ENCODE data around the gene CRYM. TPM values are rescaled to one million over a fixed set of nuclear protein-coding genes. Genes with fewer than 3 reads are reported as not detected.
"Not testable (repeated sequence)": the region's sequence is repeated elsewhere in the genome, so short reads cannot be mapped to it uniquely, and the experiment has no call there.

Gene CRYM
- total RNA-seq, 1 donor from 2014 or later = not detected

- Histone ChIP-seq H3K4me3 (ENCODE audit: low read length in 3 of 3) (no peak overlapping the region), H3K27me3 (ENCODE audit: control insufficient read depth in 3 of 3, insufficient read depth in 3 of 3, low read length in 3 of 3) (peaks cover 3 to 8% (median 4%) of the 10 kb centered on the region in 3 donors), H3K9me3 (ENCODE audit: control insufficient read depth in 3 of 3, low read length in 3 of 3) (no peaks in the 10 kb centered on the region), H3K27ac (ENCODE audit: low read depth, low read length) (no peak overlapping the region), H3K4me1 (ENCODE audit: control insufficient read depth in 3 of 3, insufficient read depth in 3 of 3, low read length in 3 of 3) (no peaks in the 10 kb centered on the region), H3K9ac (ENCODE audit: low read depth in 1 of 3, low read length in 3 of 3) (no peak overlapping the region), H3K36me3 (ENCODE audit: control insufficient read depth in 3 of 3, insufficient read depth in 3 of 3, low read length in 3 of 3) (no peaks in the 10 kb centered on the region)
Measured at GRCh38 chr16:21253470-21253869, 24.6 kb downstream of the CRYM start.

- Histone ChIP-seq H3K9me3 (ENCODE audit: control insufficient read depth in 3 of 3, low read length in 3 of 3) (no peaks in the 10 kb centered on the region), H3K4me1 (ENCODE audit: control insufficient read depth in 3 of 3, insufficient read depth in 3 of 3, low read length in 3 of 3) (no peaks in the 10 kb centered on the region), H3K36me3 (ENCODE audit: control insufficient read depth in 3 of 3, insufficient read depth in 3 of 3, low read length in 3 of 3) (no peaks in the 10 kb centered on the region), H3K27ac (ENCODE audit: low read depth, low read length) (no peak overlapping the region), H3K9ac (ENCODE audit: low read depth in 1 of 3, low read length in 3 of 3) (no peak overlapping the region), H3K27me3 (ENCODE audit: control insufficient read depth in 3 of 3, insufficient read depth in 3 of 3, low read length in 3 of 3) (peaks cover 3 to 7% (median 4%) of the 10 kb centered on the region in 3 donors), H3K4me3 (ENCODE audit: low read length in 3 of 3) (no peak overlapping the region)
Measured at GRCh38 chr16:21250072-21250923, 27.8 kb downstream of the CRYM start.

- not testable (repeated sequence) for H3K9me3 ChIP-seq (ENCODE audit: control insufficient read depth in 3 of 3, low read length in 3 of 3); H3K9ac ChIP-seq (ENCODE audit: low read depth in 1 of 3, low read length in 3 of 3); H3K36me3 ChIP-seq (ENCODE audit: control insufficient read depth in 3 of 3, insufficient read depth in 3 of 3, low read length in 3 of 3); H3K4me1 ChIP-seq (ENCODE audit: control insufficient read depth in 3 of 3, insufficient read depth in 3 of 3, low read length in 3 of 3); H3K4me3 ChIP-seq (ENCODE audit: low read length in 3 of 3); H3K27me3 ChIP-seq (ENCODE audit: control insufficient read depth in 3 of 3, insufficient read depth in 3 of 3, low read length in 3 of 3); H3K27ac ChIP-seq (ENCODE audit: low read depth, low read length)
Measured at GRCh38 chr16:21248179-21248578, 29.9 kb downstream of the CRYM start.

GRCh38 chr16:21244518-21245215, 33.4 kb downstream of the CRYM start:
- no peaks in the 10 kb centered on the region for H3K36me3 ChIP-seq (ENCODE audit: control insufficient read depth in 3 of 3, insufficient read depth in 3 of 3, low read length in 3 of 3)
- H3K9me3 ChIP-seq (ENCODE audit: control insufficient read depth in 3 of 3, low read length in 3 of 3) = no peaks in the 10 kb centered on the region
- H3K4me1 ChIP-seq (ENCODE audit: control insufficient read depth in 3 of 3, insufficient read depth in 3 of 3, low read length in 3 of 3) = no peaks in the 10 kb centered on the region
- H3K27me3 ChIP-seq (ENCODE audit: control insufficient read depth in 3 of 3, insufficient read depth in 3 of 3, low read length in 3 of 3) = peaks cover 0 to 4% (median 0%) of the 10 kb centered on the region in 3 donors
- H3K4me3 ChIP-seq (ENCODE audit: low read length in 3 of 3) = no peak overlapping the region
- H3K27ac ChIP-seq (ENCODE audit: low read depth, low read length) = no peak overlapping the region
- H3K9ac ChIP-seq (ENCODE audit: low read depth in 1 of 3, low read length in 3 of 3) = no peak overlapping the region

GRCh38 chr16:21242756-21243155, 35.3 kb downstream of the CRYM start:
- no peaks in the 10 kb centered on the region for H3K9me3 ChIP-seq (ENCODE audit: control insufficient read depth in 3 of 3, low read length in 3 of 3)
- H3K27me3 ChIP-seq (ENCODE audit: control insufficient read depth in 3 of 3, insufficient read depth in 3 of 3, low read length in 3 of 3) = peaks cover 0 to 4% (median 0%) of the 10 kb centered on the region in 3 donors
- no peaks in the 10 kb centered on the region for H3K4me1 ChIP-seq (ENCODE audit: control insufficient read depth in 3 of 3, insufficient read depth in 3 of 3, low read length in 3 of 3)
- no peak overlapping the region for H3K4me3 ChIP-seq (ENCODE audit: low read length in 3 of 3)
- no peak overlapping the region for H3K27ac ChIP-seq (ENCODE audit: low read depth, low read length)
- H3K9ac ChIP-seq (ENCODE audit: low read depth in 1 of 3, low read length in 3 of 3) = no peak overlapping the region
- no peaks in the 10 kb centered on the region for H3K36me3 ChIP-seq (ENCODE audit: control insufficient read depth in 3 of 3, insufficient read depth in 3 of 3, low read length in 3 of 3)

GRCh38 chr16:21239646-21240045, 38.4 kb downstream of the CRYM start:
- H3K36me3 ChIP-seq (ENCODE audit: control insufficient read depth in 3 of 3, insufficient read depth in 3 of 3, low read length in 3 of 3) = no peaks in the 10 kb centered on the region
- H3K27me3 ChIP-seq (ENCODE audit: control insufficient read depth in 3 of 3, insufficient read depth in 3 of 3, low read length in 3 of 3) = no peaks in the 10 kb centered on the region
- H3K4me3 ChIP-seq (ENCODE audit: low read length in 3 of 3) = no peak overlapping the region

GRCh38 chr16:21236831-21237230, 41.3 kb downstream of the CRYM start:
- H3K27me3 ChIP-seq (ENCODE audit: control insufficient read depth in 3 of 3, insufficient read depth in 3 of 3, low read length in 3 of 3) = peaks cover 0 to 5% (median 0%) of the 10 kb centered on the region in 3 donors
- no peak overlapping the region for H3K4me3 ChIP-seq (ENCODE audit: low read length in 3 of 3)
- no peak overlapping the region for H3K9ac ChIP-seq (ENCODE audit: low read depth in 1 of 3, low read length in 3 of 3)
- H3K4me1 ChIP-seq (ENCODE audit: control insufficient read depth in 3 of 3, insufficient read depth in 3 of 3, low read length in 3 of 3) = no peaks in the 10 kb centered on the region
- no peaks in the 10 kb centered on the region for H3K9me3 ChIP-seq (ENCODE audit: control insufficient read depth in 3 of 3, low read length in 3 of 3)
- no peak overlapping the region for H3K27ac ChIP-seq (ENCODE audit: low read depth, low read length)
- H3K36me3 ChIP-seq (ENCODE audit: control insufficient read depth in 3 of 3, insufficient read depth in 3 of 3, low read length in 3 of 3) = no peaks in the 10 kb centered on the region

More at GRCh38 chr16:21239646-21240045, 38.4 kb downstream of the CRYM start:
- H3K9ac ChIP-seq (ENCODE audit: low read depth in 1 of 3, low read length in 3 of 3) = no peak overlapping the region
- no peak overlapping the region for H3K27ac ChIP-seq (ENCODE audit: low read depth, low read length)
- H3K4me1 ChIP-seq (ENCODE audit: control insufficient read depth in 3 of 3, insufficient read depth in 3 of 3, low read length in 3 of 3) = no peaks in the 10 kb centered on the region
- no peaks in the 10 kb centered on the region for H3K9me3 ChIP-seq (ENCODE audit: control insufficient read depth in 3 of 3, low read length in 3 of 3)

- no peak overlapping the region for H3K9ac ChIP-seq (ENCODE audit: low read depth in 1 of 3, low read length in 3 of 3)
- no peaks in the 10 kb centered on the region for H3K36me3 ChIP-seq (ENCODE audit: control insufficient read depth in 3 of 3, insufficient read depth in 3 of 3, low read length in 3 of 3)
- no peaks in the 10 kb centered on the region for H3K9me3 ChIP-seq (ENCODE audit: control insufficient read depth in 3 of 3, low read length in 3 of 3)
- H3K27ac ChIP-seq (ENCODE audit: low read depth, low read length) = no peak overlapping the region
- no peak overlapping the region for H3K4me3 ChIP-seq (ENCODE audit: low read length in 3 of 3)
- no peaks in the 10 kb centered on the region for H3K4me1 ChIP-seq (ENCODE audit: control insufficient read depth in 3 of 3, insufficient read depth in 3 of 3, low read length in 3 of 3)
- peaks cover 0 to 5% (median 0%) of the 10 kb centered on the region in 3 donors for H3K27me3 ChIP-seq (ENCODE audit: control insufficient read depth in 3 of 3, insufficient read depth in 3 of 3, low read length in 3 of 3)
Measured at GRCh38 chr16:21235199-21235585, 42.9 kb downstream of the CRYM start.

GRCh38 chr16:21233521-21234150, 44.5 kb downstream of the CRYM start, which contains the start of gene ANKS4B:
TSS of gene ANKS4B (plus strand) at chr16:21233699. CDS start at chr16:21233738, 39 bp downstream.
- Histone ChIP-seq H3K4me1 (ENCODE audit: control insufficient read depth in 3 of 3, insufficient read depth in 3 of 3, low read length in 3 of 3) (no peaks in the 10 kb centered on the region), H3K4me3 (ENCODE audit: low read length in 3 of 3) (no peak within 1 kb of the TSS), H3K9ac (ENCODE audit: low read depth in 1 of 3, low read length in 3 of 3) (no peak within 1 kb of the TSS), H3K9me3 (ENCODE audit: control insufficient read depth in 3 of 3, low read length in 3 of 3) (no peaks in the 10 kb centered on the region), H3K27me3 (ENCODE audit: control insufficient read depth in 3 of 3, insufficient read depth in 3 of 3, low read length in 3 of 3) (peaks cover 0 to 5% (median 0%) of the 10 kb centered on the region in 3 donors), H3K36me3 (ENCODE audit: control insufficient read depth in 3 of 3, insufficient read depth in 3 of 3, low read length in 3 of 3) (no peaks in the 10 kb centered on the region), H3K27ac (ENCODE audit: low read depth, low read length) (no peak within 1 kb of the TSS)

All from skeletal muscle tissue (tissue), 4 donors.